Neural cell (in vitro differentiated cells): ENCODE measurements around the gene GOLGA2.

Experiments
- EZH2 ChIP-seq: fragments of 200-600, 300-800 bp; shearing (Covaris generic), sonication (generic); IDR thresholded peaks from 2 replicates; pipeline ENCODE4 v1.6.1; 2014; ENCODE audit warnings: antibody characterized with exemption, low read length, borderline replicate concordance, mild to moderate bottlenecking; ENCODE audit not compliant: insufficient read depth, poor library complexity, severe bottlenecking
- TF ChIP-seq, protein P1 (sequence below): fragments of 450-650 bp; IDR thresholded peaks from 2 replicates; pipeline ENCODE4 v1.5.1; 2014; ENCODE audit warnings: antibody characterized with exemption, mild to moderate bottlenecking, moderate library complexity; ENCODE audit not compliant: poor library complexity, severe bottlenecking

GRCh38 chr9:128242828-128243214, 33.0 kb downstream of the GOLGA2 start:
- TF ChIP-seq, protein P1, sequence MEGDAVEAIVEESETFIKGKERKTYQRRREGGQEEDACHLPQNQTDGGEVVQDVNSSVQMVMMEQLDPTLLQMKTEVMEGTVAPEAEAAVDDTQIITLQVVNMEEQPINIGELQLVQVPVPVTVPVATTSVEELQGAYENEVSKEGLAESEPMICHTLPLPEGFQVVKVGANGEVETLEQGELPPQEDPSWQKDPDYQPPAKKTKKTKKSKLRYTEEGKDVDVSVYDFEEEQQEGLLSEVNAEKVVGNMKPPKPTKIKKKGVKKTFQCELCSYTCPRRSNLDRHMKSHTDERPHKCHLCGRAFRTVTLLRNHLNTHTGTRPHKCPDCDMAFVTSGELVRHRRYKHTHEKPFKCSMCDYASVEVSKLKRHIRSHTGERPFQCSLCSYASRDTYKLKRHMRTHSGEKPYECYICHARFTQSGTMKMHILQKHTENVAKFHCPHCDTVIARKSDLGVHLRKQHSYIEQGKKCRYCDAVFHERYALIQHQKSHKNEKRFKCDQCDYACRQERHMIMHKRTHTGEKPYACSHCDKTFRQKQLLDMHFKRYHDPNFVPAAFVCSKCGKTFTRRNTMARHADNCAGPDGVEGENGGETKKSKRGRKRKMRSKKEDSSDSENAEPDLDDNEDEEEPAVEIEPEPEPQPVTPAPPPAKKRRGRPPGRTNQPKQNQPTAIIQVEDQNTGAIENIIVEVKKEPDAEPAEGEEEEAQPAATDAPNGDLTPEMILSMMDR: no peak
- no peak for TF ChIP-seq EZH2
